Measurements from ENCODE around the gene KREMEN1. TPM values are rescaled to one million over a fixed set of nuclear protein-coding genes. Genes with fewer than 3 reads are reported as not detected.

The KREMEN1 gene
- total and polyA plus RNA-seq, 7 donors: 7.7 to 68.2 (median 17.5) TPM

- no peaks in the 10 kb centered on the region for H3K4me1 ChIP-seq
- 38 to 61% (median 45%) methylated on average over 12 of the region's 12 CpGs for WGBS, 3 donors
Observed at GRCh38 chr22:29184849-29185490, 112.1 kb downstream of the KREMEN1 start.

GRCh38 chr22:29186302-29186701 lies 113.5 kb downstream of the KREMEN1 start:
- no peaks in the 10 kb centered on the region for H3K9me3 ChIP-seq
- H3K4me1 ChIP-seq: no peaks in the 10 kb centered on the region
- no peak for DNase-seq
- no peak for ATAC-seq
- TF ChIP-seq CTCF (IDR thresholded peaks at IDR 0.05): no peak
- no peaks in the 10 kb centered on the region for H3K36me3 ChIP-seq (ENCODE audit: insufficient read depth in 1 of 2, low read depth in 1 of 2)
- H3K27ac ChIP-seq: no peak overlapping the region
- H3K27me3 ChIP-seq (ENCODE audit: insufficient read depth in 3 of 3, low read length in 2 of 3): no peaks in the 10 kb centered on the region
- no peak overlapping the region for H3K4me3 ChIP-seq
- WGBS, 3 donors: 96 to 100% (median 97%) methylated on average over 1 of the region's 1 CpG
- intact Hi-C loops (cut with DNase I): no loop called here

More at GRCh38 chr22:29184849-29185490, 112.1 kb downstream of the KREMEN1 start:
- intact Hi-C loops (cut with DNase I): no loop called here
- no peak overlapping the region for H3K4me3 ChIP-seq
- H3K36me3 ChIP-seq (ENCODE audit: insufficient read depth in 1 of 2, low read depth in 1 of 2): no peaks in the 10 kb centered on the region
- H3K27ac ChIP-seq: no peak overlapping the region
- ATAC-seq (no peak), DNase-seq (no peak)
- H3K9me3 ChIP-seq: no peaks in the 10 kb centered on the region
- no peak for TF ChIP-seq CTCF (IDR thresholded peaks at IDR 0.05)
- H3K27me3 ChIP-seq (ENCODE audit: insufficient read depth in 3 of 3, low read length in 2 of 3): no peaks in the 10 kb centered on the region

GRCh38 chr22:29187831-29188230 lies 115.0 kb downstream of the KREMEN1 start:
- intact Hi-C loops (cut with DNase I): no loop called here
- ATAC-seq (no peak), DNase-seq (no peak)

GRCh38 chr22:29190051-29190450 lies 117.2 kb downstream of the KREMEN1 start:
- no peaks in the 10 kb centered on the region for H3K27me3 ChIP-seq (ENCODE audit: insufficient read depth in 3 of 3, low read length in 2 of 3)
- intact Hi-C loops (cut with DNase I): loop anchor here in 1 of 2 donors (5.0 kb wide), 1 partner anchor 42 kb away; no protein-coding TSS in a partner anchor
- H3K9me3 ChIP-seq: peaks cover 3% of the 10 kb centered on the region
- H3K27ac ChIP-seq: no peak overlapping the region
- no peak for TF ChIP-seq CTCF (IDR thresholded peaks at IDR 0.05)
- WGBS, 3 donors: 82 to 96% (median 92%) methylated on average over 8 of the region's 8 CpGs
- ATAC-seq (no peak), DNase-seq (no peak)
- H3K4me1 ChIP-seq: no peaks in the 10 kb centered on the region
- H3K4me3 ChIP-seq: no peak overlapping the region
- no peaks in the 10 kb centered on the region for H3K36me3 ChIP-seq (ENCODE audit: insufficient read depth in 1 of 2, low read depth in 1 of 2)

More at GRCh38 chr22:29187831-29188230, 115.0 kb downstream of the KREMEN1 start:
- no peaks in the 10 kb centered on the region for H3K4me1 ChIP-seq
- H3K27ac ChIP-seq: no peak overlapping the region
- TF ChIP-seq CTCF (IDR thresholded peaks at IDR 0.05): no peak
- no peaks in the 10 kb centered on the region for H3K27me3 ChIP-seq (ENCODE audit: insufficient read depth in 3 of 3, low read length in 2 of 3)
- no peak overlapping the region for H3K4me3 ChIP-seq
- no peaks in the 10 kb centered on the region for H3K9me3 ChIP-seq
- 62 to 71% (median 62%) methylated on average over 6 to 7 of the region's 7 CpGs for WGBS, 3 donors
- H3K36me3 ChIP-seq (ENCODE audit: insufficient read depth in 1 of 2, low read depth in 1 of 2): no peaks in the 10 kb centered on the region

- H3K27ac ChIP-seq: no peak overlapping the region
- intact Hi-C loops (cut with DNase I): loop anchor here in 1 of 2 donors (5.0 kb wide), 1 partner anchor 41 kb away; no protein-coding TSS in a partner anchor
- no peak overlapping the region for H3K4me3 ChIP-seq
- no peaks in the 10 kb centered on the region for H3K4me1 ChIP-seq
- DNase-seq: no peak
- peaks cover 3% of the 10 kb centered on the region for H3K9me3 ChIP-seq
- TF ChIP-seq CTCF (IDR thresholded peaks at IDR 0.05): no peak
- H3K27me3 ChIP-seq (ENCODE audit: insufficient read depth in 3 of 3, low read length in 2 of 3): no peaks in the 10 kb centered on the region
- WGBS, 3 donors: 79 to 84% (median 80%) methylated on average over 10 of the region's 10 CpGs
- no peak for ATAC-seq
- H3K36me3 ChIP-seq (ENCODE audit: insufficient read depth in 1 of 2, low read depth in 1 of 2): no peaks in the 10 kb centered on the region
Observed at GRCh38 chr22:29190918-29191317, 118.1 kb downstream of the KREMEN1 start.
